GM19463 (cell line): ENCODE results near the gene UNC13B.

Source experiments
- ATAC-seq: cut with Tn5 transposase; IDR thresholded peaks from one replicate; pipeline ENCODE4 v1.9.1; 2021; ENCODE audit warnings: mild to moderate bottlenecking, moderate library complexity; ENCODE audit not compliant: unreplicated experiment

UNC13B gene

GRCh38 chr9:35415402-35416097 lies 253.7 kb downstream of the UNC13B start:
- ATAC-seq: no peak

- no peak for ATAC-seq
These were observed 254.3 kb downstream of the UNC13B start for GRCh38 chr9:35416098-35416427.

- no peak for ATAC-seq
These were observed 260.5 kb downstream of the UNC13B start for GRCh38 chr9:35422346-35422745.

- no peak for ATAC-seq
These were observed 260.9 kb downstream of the UNC13B start for GRCh38 chr9:35422753-35423152.

- no peak for ATAC-seq
These were observed 261.7 kb downstream of the UNC13B start for GRCh38 chr9:35423499-35423898.

GRCh38 chr9:35424356-35425352 lies 262.8 kb downstream of the UNC13B start:
- no peak for ATAC-seq

GRCh38 chr9:35426627-35427026 lies 264.8 kb downstream of the UNC13B start:
- ATAC-seq: no peak

- ATAC-seq: no peak
These were observed 269.7 kb downstream of the UNC13B start for GRCh38 chr9:35431467-35431866.

- ATAC-seq: no peak
These were observed 270.3 kb downstream of the UNC13B start for GRCh38 chr9:35432076-35432475.

GRCh38 chr9:35436933-35437332 lies 275.1 kb downstream of the UNC13B start:
- ATAC-seq: no peak

- ATAC-seq: no peak
These were observed 284.2 kb downstream of the UNC13B start for GRCh38 chr9:35446012-35446411.

- no peak for ATAC-seq
These were observed 286.7 kb downstream of the UNC13B start for GRCh38 chr9:35448496-35448895.

- ATAC-seq: no peak
These were observed 290.7 kb downstream of the UNC13B start for GRCh38 chr9:35452481-35452880.

- no peak for ATAC-seq
These were observed 292.0 kb downstream of the UNC13B start for GRCh38 chr9:35453786-35454185.
